Neural cell (in vitro differentiated cells): ENCODE results near the gene GRB2. TPM values are rescaled to one million over a fixed set of nuclear protein-coding genes. Genes with fewer than 3 reads are reported as not detected.

ENCODE experiments used
- H2AFZ ChIP-seq: fragments of 200-600, 300-800 bp; sonication (generic), shearing (Covaris generic); 2 replicates; pipeline ENCODE4 v1.6.0; 2014; ENCODE audit warnings: low read depth, mild to moderate bottlenecking, antibody characterized with exemption, low read length, moderate library complexity
- H3F3A ChIP-seq: fragments of 200-600 bp; shearing (Covaris generic); 2 replicates; pipeline ENCODE4 v1.6.1; 2016; ENCODE audit warnings: mild to moderate bottlenecking, moderate library complexity, mixed read lengths, antibody characterized with exemption, low read length; ENCODE audit not compliant: insufficient read depth, poor library complexity, severe bottlenecking
- H3K27ac ChIP-seq: fragments of 200-600, 300-800 bp; sonication (generic), shearing (Covaris generic); 2 replicates; pipeline ENCODE4 v1.5.1; 2014; ENCODE audit warnings: mild to moderate bottlenecking, low read length, moderate library complexity
- H3K27me3 ChIP-seq: fragments of 300-800, 200-600 bp; sonication (generic), shearing (Covaris generic); 2 replicates; pipeline ENCODE4 v1.6.0; 2014; ENCODE audit warnings: mild to moderate bottlenecking, low read depth, low read length, moderate library complexity; ENCODE audit not compliant: insufficient read depth
- H3K36me3 ChIP-seq: fragments of 300-800, 200-600 bp; sonication (generic), shearing (Covaris generic); 2 replicates; pipeline ENCODE4 v1.5.1; 2014; ENCODE audit warnings: mild to moderate bottlenecking, antibody characterized with exemption, low read length, moderate library complexity; ENCODE audit not compliant: insufficient read depth
- H3K4me2 ChIP-seq: fragments of 300-800, 200-600 bp; sonication (generic), shearing (Covaris generic); 2 replicates; pipeline ENCODE4 v1.6.0; 2014; ENCODE audit warnings: mild to moderate bottlenecking, low read length
- H3K4me3 ChIP-seq: fragments of 300-800, 200-600 bp; sonication (generic), shearing (Covaris generic); 2 replicates; pipeline ENCODE4 v1.5.1; 2014; ENCODE audit warnings: mild to moderate bottlenecking, low read length, moderate library complexity
- H3K79me2 ChIP-seq: fragments of 200-600 bp; shearing (Covaris generic); replicated peaks from 2 replicates; pipeline ENCODE4 v1.6.0; 2014; ENCODE audit warnings: mild to moderate bottlenecking, low read length, moderate library complexity; ENCODE audit not compliant: insufficient read depth
- H3K9ac ChIP-seq: fragments of 300-800, 200-600 bp; sonication (generic), shearing (Covaris generic); 2 replicates; pipeline ENCODE4 v1.6.1; 2016; ENCODE audit warnings: mild to moderate bottlenecking, low read length, mixed read lengths
- H3K9me2 ChIP-seq: fragments of 200-600 bp; shearing (Covaris generic); 2 replicates; pipeline ENCODE4 v1.6.1; 2016; ENCODE audit warnings: mild to moderate bottlenecking, low read length, mixed read lengths; ENCODE audit not compliant: insufficient read depth
- H3K9me3 ChIP-seq: fragments of 200-600, 300-800 bp; sonication (generic), shearing (Covaris generic); 2 replicates; pipeline ENCODE4 v1.6.1; 2016; ENCODE audit warnings: mild to moderate bottlenecking, mixed run types, low read length, moderate library complexity, mixed read lengths
- H4K20me1 ChIP-seq: fragments of 200-600 bp; shearing (Covaris generic); 2 replicates; pipeline ENCODE4 v1.6.1; 2016; ENCODE audit warnings: mild to moderate bottlenecking, mixed run types; ENCODE audit not compliant: insufficient read depth
- CTCF ChIP-seq: fragments of 450-650 bp; IDR thresholded peaks from 2 replicates; pipeline ENCODE4 v1.5.1; 2014; ENCODE audit warnings: antibody characterized with exemption, mild to moderate bottlenecking, moderate library complexity; ENCODE audit not compliant: poor library complexity, severe bottlenecking
- EP300 ChIP-seq: fragments of 450-650 bp; conservative IDR thresholded peaks from 2 replicates; pipeline ENCODE4 v1.6.1; 2014; ENCODE audit warnings: antibody characterized with exemption, mild to moderate bottlenecking, moderate library complexity; ENCODE audit not compliant: poor library complexity, severe bottlenecking
- EZH2 ChIP-seq: fragments of 200-600, 300-800 bp; shearing (Covaris generic), sonication (generic); IDR thresholded peaks from 2 replicates; pipeline ENCODE4 v1.6.1; 2014; ENCODE audit warnings: antibody characterized with exemption, low read length, borderline replicate concordance, mild to moderate bottlenecking; ENCODE audit not compliant: insufficient read depth, poor library complexity, severe bottlenecking
- MXI1 ChIP-seq: fragments of 450-650 bp; conservative IDR thresholded peaks from 2 replicates; pipeline ENCODE4 v1.6.1; 2014; ENCODE audit warnings: antibody characterized with exemption, mild to moderate bottlenecking; ENCODE audit not compliant: poor library complexity, severe bottlenecking
- POLR2AphosphoS5 ChIP-seq: IDR thresholded peaks from 2 replicates; pipeline ENCODE4 v1.6.1; 2012
- RAD21 ChIP-seq: fragments of 450-650 bp; conservative IDR thresholded peaks from 2 replicates; pipeline ENCODE4 v1.6.1; 2014; ENCODE audit warnings: antibody characterized with exemption, mild to moderate bottlenecking, moderate library complexity
- SMC3 ChIP-seq: fragments of 450-650 bp; conservative IDR thresholded peaks from 2 replicates; pipeline ENCODE4 v1.6.1; 2014; ENCODE audit warnings: antibody characterized with exemption, mild to moderate bottlenecking, moderate library complexity; ENCODE audit not compliant: poor library complexity
- TAF1 ChIP-seq: IDR thresholded peaks from 2 replicates; pipeline ENCODE4 v1.6.1; 2012; ENCODE audit warnings: low read depth
- polyA plus RNA-seq: library from polyadenylated mRNA; depleted of rRNA; stranded (reverse); fragments of >200 nt; gene quantifications from 2 replicates; pipeline ENCODE4 v1.2.3, GENCODE V29; 2014
- TF ChIP-seq, protein P1 (sequence below): IDR thresholded peaks from 2 replicates; pipeline ENCODE4 v1.6.1; 2012; ENCODE audit warnings: borderline replicate concordance

GRB2 gene
- polyA plus RNA-seq, 1 donor from 2014 or later: 134 TPM

DNA sequence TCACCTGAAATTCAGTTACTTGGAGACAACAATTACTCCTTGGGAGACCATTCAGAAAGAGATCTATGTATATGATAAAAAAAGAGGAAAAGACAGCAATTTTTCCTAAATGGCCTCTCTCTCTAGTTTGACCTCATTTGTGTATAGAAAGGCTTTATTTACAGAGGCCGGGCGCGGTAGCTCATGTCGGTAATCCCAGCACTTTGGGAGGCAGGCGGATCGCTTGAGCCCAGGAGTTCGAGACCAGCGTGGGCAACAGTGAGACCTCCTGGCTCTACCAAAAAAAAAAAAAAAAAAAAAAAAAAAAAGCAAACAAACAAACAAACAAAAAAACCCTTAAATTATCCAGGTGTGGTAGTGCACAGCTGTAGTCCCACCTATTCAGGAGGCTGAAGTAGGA lies 20.7 kb downstream of the GRB2 start:
- no peaks in the 10 kb centered on the region for H3K27me3 ChIP-seq
- no peaks in the 10 kb centered on the region for H3K36me3 ChIP-seq
- no peaks in the 10 kb centered on the region for H3F3A ChIP-seq
- H3K27ac ChIP-seq: no peak overlapping the region
- no peaks in the 10 kb centered on the region for H3K9me2 ChIP-seq
- H3K9me3 ChIP-seq: no peaks in the 10 kb centered on the region
- no peak overlapping the region for H3K4me3 ChIP-seq
- no peak overlapping the region for H2AFZ ChIP-seq
- peaks cover 79% of the 10 kb centered on the region for H3K79me2 ChIP-seq
- TF ChIP-seq EP300 (no peak), MXI1 (no peak), EZH2 (no peak), TAF1 (no peak), SMC3 (no peak), RAD21 (no peak), POLR2AphosphoS5 (no peak), CTCF (no peak)
- TF ChIP-seq, protein P1, sequence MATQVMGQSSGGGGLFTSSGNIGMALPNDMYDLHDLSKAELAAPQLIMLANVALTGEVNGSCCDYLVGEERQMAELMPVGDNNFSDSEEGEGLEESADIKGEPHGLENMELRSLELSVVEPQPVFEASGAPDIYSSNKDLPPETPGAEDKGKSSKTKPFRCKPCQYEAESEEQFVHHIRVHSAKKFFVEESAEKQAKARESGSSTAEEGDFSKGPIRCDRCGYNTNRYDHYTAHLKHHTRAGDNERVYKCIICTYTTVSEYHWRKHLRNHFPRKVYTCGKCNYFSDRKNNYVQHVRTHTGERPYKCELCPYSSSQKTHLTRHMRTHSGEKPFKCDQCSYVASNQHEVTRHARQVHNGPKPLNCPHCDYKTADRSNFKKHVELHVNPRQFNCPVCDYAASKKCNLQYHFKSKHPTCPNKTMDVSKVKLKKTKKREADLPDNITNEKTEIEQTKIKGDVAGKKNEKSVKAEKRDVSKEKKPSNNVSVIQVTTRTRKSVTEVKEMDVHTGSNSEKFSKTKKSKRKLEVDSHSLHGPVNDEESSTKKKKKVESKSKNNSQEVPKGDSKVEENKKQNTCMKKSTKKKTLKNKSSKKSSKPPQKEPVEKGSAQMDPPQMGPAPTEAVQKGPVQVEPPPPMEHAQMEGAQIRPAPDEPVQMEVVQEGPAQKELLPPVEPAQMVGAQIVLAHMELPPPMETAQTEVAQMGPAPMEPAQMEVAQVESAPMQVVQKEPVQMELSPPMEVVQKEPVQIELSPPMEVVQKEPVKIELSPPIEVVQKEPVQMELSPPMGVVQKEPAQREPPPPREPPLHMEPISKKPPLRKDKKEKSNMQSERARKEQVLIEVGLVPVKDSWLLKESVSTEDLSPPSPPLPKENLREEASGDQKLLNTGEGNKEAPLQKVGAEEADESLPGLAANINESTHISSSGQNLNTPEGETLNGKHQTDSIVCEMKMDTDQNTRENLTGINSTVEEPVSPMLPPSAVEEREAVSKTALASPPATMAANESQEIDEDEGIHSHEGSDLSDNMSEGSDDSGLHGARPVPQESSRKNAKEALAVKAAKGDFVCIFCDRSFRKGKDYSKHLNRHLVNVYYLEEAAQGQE: no peak
- H4K20me1 ChIP-seq: peaks cover 4% of the 10 kb centered on the region
- no peak overlapping the region for H3K4me2 ChIP-seq
- H3K9ac ChIP-seq: no peak overlapping the region

- Histone ChIP-seq H2AFZ (no peak overlapping the region), H3K4me2 (no peak overlapping the region), H3K36me3 (no peaks in the 10 kb centered on the region), H3K9ac (no peak overlapping the region), H3K9me3 (no peaks in the 10 kb centered on the region), H3K79me2 (peaks cover 75% of the 10 kb centered on the region), H3K9me2 (no peaks in the 10 kb centered on the region), H3K27ac (no peak overlapping the region), H4K20me1 (peaks cover 4% of the 10 kb centered on the region), H3K4me3 (no peak overlapping the region), H3F3A (no peaks in the 10 kb centered on the region), H3K27me3 (no peaks in the 10 kb centered on the region)
- TF ChIP-seq CTCF (no peak), RAD21 (no peak), EP300 (no peak), POLR2AphosphoS5 (no peak), TAF1 (no peak), EZH2 (no peak), MXI1 (no peak), SMC3 (no peak)
- TF ChIP-seq, protein P1: no peak
Measured at GRCh38 chr17:75383842-75384195, 21.7 kb downstream of the GRB2 start.
